ENCODE data around the gene NARS2.

- TF ChIP-seq EP300 (IDR thresholded peaks at IDR 0.05; ENCODE audit: borderline replicate concordance in 1 of 2, control insufficient read depth in 1 of 2, low read depth in 2 of 2, low read length in 2 of 2) (no peak), NRF1 (conservative IDR thresholded peaks at IDR 0.05; ENCODE audit: low read depth, low read length) (no peak), ZNF274 (IDR thresholded peaks at IDR 0.05; ENCODE audit: insufficient read depth, insufficient read length) (no peak), POLR2A (IDR thresholded peaks at IDR 0.05; ENCODE audit: low read depth, low read length) (no peak), MTA2 (IDR thresholded peaks at IDR 0.05; ENCODE audit: low read depth) (no peak), MEF2A (IDR thresholded peaks at IDR 0.05; ENCODE audit: insufficient read depth, low read depth, low read length) (no peak), ASH2L (IDR thresholded peaks at IDR 0.05; ENCODE audit: borderline replicate concordance, low read depth) (no peak), ZNF687 (IDR thresholded peaks at IDR 0.05) (no peak), POLR2AphosphoS5 (IDR thresholded peaks at IDR 0.05; ENCODE audit: low read length) (no peak)
- TF ChIP-seq, protein P1, sequence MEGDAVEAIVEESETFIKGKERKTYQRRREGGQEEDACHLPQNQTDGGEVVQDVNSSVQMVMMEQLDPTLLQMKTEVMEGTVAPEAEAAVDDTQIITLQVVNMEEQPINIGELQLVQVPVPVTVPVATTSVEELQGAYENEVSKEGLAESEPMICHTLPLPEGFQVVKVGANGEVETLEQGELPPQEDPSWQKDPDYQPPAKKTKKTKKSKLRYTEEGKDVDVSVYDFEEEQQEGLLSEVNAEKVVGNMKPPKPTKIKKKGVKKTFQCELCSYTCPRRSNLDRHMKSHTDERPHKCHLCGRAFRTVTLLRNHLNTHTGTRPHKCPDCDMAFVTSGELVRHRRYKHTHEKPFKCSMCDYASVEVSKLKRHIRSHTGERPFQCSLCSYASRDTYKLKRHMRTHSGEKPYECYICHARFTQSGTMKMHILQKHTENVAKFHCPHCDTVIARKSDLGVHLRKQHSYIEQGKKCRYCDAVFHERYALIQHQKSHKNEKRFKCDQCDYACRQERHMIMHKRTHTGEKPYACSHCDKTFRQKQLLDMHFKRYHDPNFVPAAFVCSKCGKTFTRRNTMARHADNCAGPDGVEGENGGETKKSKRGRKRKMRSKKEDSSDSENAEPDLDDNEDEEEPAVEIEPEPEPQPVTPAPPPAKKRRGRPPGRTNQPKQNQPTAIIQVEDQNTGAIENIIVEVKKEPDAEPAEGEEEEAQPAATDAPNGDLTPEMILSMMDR (IDR thresholded peaks at IDR 0.05 in 2 of 3, conservative IDR thresholded peaks at IDR 0.05 in 1 of 3; ENCODE audit: control insufficient read depth in 2 of 3, extremely low read depth in 1 of 3, insufficient read depth in 1 of 3, low read depth in 3 of 3, low read length in 3 of 3) = no peak
- TF ChIP-seq, protein P2, sequence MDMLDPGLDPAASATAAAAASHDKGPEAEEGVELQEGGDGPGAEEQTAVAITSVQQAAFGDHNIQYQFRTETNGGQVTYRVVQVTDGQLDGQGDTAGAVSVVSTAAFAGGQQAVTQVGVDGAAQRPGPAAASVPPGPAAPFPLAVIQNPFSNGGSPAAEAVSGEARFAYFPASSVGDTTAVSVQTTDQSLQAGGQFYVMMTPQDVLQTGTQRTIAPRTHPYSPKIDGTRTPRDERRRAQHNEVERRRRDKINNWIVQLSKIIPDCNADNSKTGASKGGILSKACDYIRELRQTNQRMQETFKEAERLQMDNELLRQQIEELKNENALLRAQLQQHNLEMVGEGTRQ (IDR thresholded peaks at IDR 0.05; ENCODE audit: borderline replicate concordance, low read depth, low read length) = no peak
Observed at GRCh38 chr11:78441956-78442355, 132.7 kb downstream of the NARS2 start.
